Panc1 (cell line): Measurements from ENCODE around the gene RAPGEF1. TPM values are rescaled to one million over a fixed set of nuclear protein-coding genes. Genes with fewer than 3 reads are reported as not detected.

Experiments used
- ATAC-seq: fragments of 200-7000 bp; cut with Tn5 transposase; 2 replicates; pipeline ENCODE4 v1.9.1; 2020; ENCODE audit warnings: mild to moderate bottlenecking, moderate library complexity
- BruUV-seq: library from RNA; stranded (reverse); fragments of 400-500 nt; replicated peaks from 2 replicates; lab custom pipeline; 2021; lab: Mats Ljungman, UMichigan
- CTCF ChIA-PET: fragments of 300-600 bp; sonication (Branson Sonifier 250); formaldehyde crosslinking; loops from one replicate; lab custom pipeline; 2022; ENCODE audit warnings: antibody characterized with exemption; lab: Charles Lee
- POLR2A ChIA-PET: fragments of 300-600 bp; sonication (Branson Sonifier 250); formaldehyde crosslinking; loops from one replicate; lab custom pipeline; 2022; ENCODE audit warnings: antibody characterized with exemption; lab: Charles Lee
- DNase-seq: peaks from one replicate; pipeline ENCODE4 v3.0.0-alpha.2; 2010; ENCODE audit warnings: low read depth, low spot score
- H3K27ac ChIP-seq: 2 replicates; pipeline ENCODE4 v1.5.1; 2011; ENCODE audit warnings: mild to moderate bottlenecking, low read length, inconsistent platforms
- H3K27me3 ChIP-seq: fragments of 200-500 bp; sonication (Bioruptor generic); 2 replicates; pipeline ENCODE4 v1.6.0; 2014; ENCODE audit warnings: low read length, inconsistent platforms; ENCODE audit not compliant: control insufficient read depth, insufficient read depth
- H3K36me3 ChIP-seq: fragments of 200-500 bp; sonication (Bioruptor generic); 2 replicates; pipeline ENCODE4 v1.5.1; 2014; ENCODE audit warnings: inconsistent platforms, mild to moderate bottlenecking, low read length, moderate library complexity; ENCODE audit not compliant: control insufficient read depth, insufficient read depth
- H3K4me1 ChIP-seq: 2 replicates; pipeline ENCODE4 v1.5.1; 2011; ENCODE audit warnings: inconsistent platforms, mild to moderate bottlenecking, low read length, moderate library complexity; ENCODE audit not compliant: control insufficient read depth, insufficient read depth
- H3K4me3 ChIP-seq, 2 experiments: 2 replicates each; pipeline ENCODE4 v1.5.1; 2011 to 2012; ENCODE audit warnings: low read depth in 2 of 2, low read length in 2 of 2, mild to moderate bottlenecking in 2 of 2, inconsistent platforms in 1 of 2, moderate library complexity in 1 of 2
- H3K9me3 ChIP-seq: fragments of 200-500 bp; sonication (Bioruptor generic); 2 replicates; pipeline ENCODE4 v1.5.1; 2014; ENCODE audit warnings: low read depth, mild to moderate bottlenecking, inconsistent platforms, low read length, moderate library complexity; ENCODE audit not compliant: control insufficient read depth, insufficient read depth
- CTCF ChIP-seq: fragments of 450-650 bp; IDR thresholded peaks from 2 replicates; pipeline ENCODE4 v1.5.1; 2017; ENCODE audit warnings: mild to moderate bottlenecking
- POLR2AphosphoS5 ChIP-seq: IDR thresholded peaks from 2 replicates; pipeline ENCODE4 v1.6.1; 2012; ENCODE audit warnings: mild to moderate bottlenecking, low read depth, low read length, moderate library complexity
- REST ChIP-seq, 2 experiments: IDR thresholded peaks; 2 replicates each; pipeline ENCODE4 v1.6.1; 2011 to 2012; ENCODE audit warnings: low read depth in 2 of 2, control low read depth in 1 of 2, low read length in 1 of 2, mild to moderate bottlenecking in 1 of 2, moderate library complexity in 1 of 2; ENCODE audit not compliant: insufficient read depth in 1 of 2
- SIN3A ChIP-seq: IDR thresholded peaks from 2 replicates; pipeline ENCODE4 v1.6.1; 2012; ENCODE audit warnings: low read depth, mild to moderate bottlenecking, low read length, moderate library complexity, borderline replicate concordance; ENCODE audit not compliant: insufficient read depth
- TCF7L2 ChIP-seq: IDR thresholded peaks from 2 replicates; pipeline ENCODE4 v1.6.1; 2011; ENCODE audit warnings: mild to moderate bottlenecking, low read depth, low read length, inconsistent platforms
- in situ Hi-C: cut with HindIII; loops from 2 replicates; pipeline ENCODE4 v1.10.0; 2016; ENCODE audit warnings: low sequenced_read_pairs, low pct_unique_long_range_greater_than_20kb
- intact Hi-C: fragments of 100-400 bp; cut with micrococcal nuclease; formaldehyde crosslinking; loops from one replicate; pipeline ENCODE4 v1.10.0; 2022; ENCODE audit not compliant: unreplicated experiment
- total RNA-seq: library from RNA; stranded (reverse); gene quantifications from one replicate; pipeline ENCODE4 v1.2.1, GENCODE V29; 2021; ENCODE audit not compliant: unreplicated experiment

The RAPGEF1 gene
- total RNA-seq, 1 experiment from 2014 or later, result 86.8 TPM

GRCh38 chr9:131688377-131688776, 51.5 kb downstream of the RAPGEF1 start:
- CTCF ChIA-PET, result no interaction called here

GRCh38 chr9:131685753-131686706, 53.8 kb downstream of the RAPGEF1 start:
- no peaks in the 10 kb centered on the region for H3K9me3 ChIP-seq
- DNase-seq (no peak), ATAC-seq (no peak)
- BruUV-seq, result no TSS peak
- ChIA-PET CTCF (no interaction called here), POLR2A (no interaction called here)
- intact Hi-C loops, result no loop called here
- H3K27ac ChIP-seq, result no peak overlapping the region
- H3K4me1 ChIP-seq, result no peaks in the 10 kb centered on the region
- H3K27me3 ChIP-seq, result no peaks in the 10 kb centered on the region
- no peak overlapping the region for H3K4me3 ChIP-seq
- in situ Hi-C loops, result no loop called here
- H3K36me3 ChIP-seq, result no peaks in the 10 kb centered on the region
- TF ChIP-seq SIN3A, result no peak
- no peak for TF ChIP-seq CTCF
- no peak for TF ChIP-seq POLR2AphosphoS5
- no peak for TF ChIP-seq TCF7L2

More at GRCh38 chr9:131688377-131688776, 51.5 kb downstream of the RAPGEF1 start:
- no peak overlapping the region for H3K27ac ChIP-seq
- intact Hi-C loops, result no loop called here
- 0 out of 2 replicates have a peak, but pooled peaks cover 4% of the 10 kb centered on the region for H3K4me1 ChIP-seq
- ATAC-seq, result no peak
- no peaks in the 10 kb centered on the region for H3K36me3 ChIP-seq
- H3K27me3 ChIP-seq, result no peaks in the 10 kb centered on the region
- in situ Hi-C loops, result no loop called here
- POLR2A ChIA-PET, result no interaction called here
- H3K9me3 ChIP-seq, result no peaks in the 10 kb centered on the region
- BruUV-seq, result no TSS peak
- DNase-seq, result no peak
- TF ChIP-seq REST (IDR thresholded peaks at IDR 0.05; ENCODE audit: insufficient read depth in 1 of 2, low read depth in 2 of 2, low read length in 1 of 2) (no peak), CTCF (no peak), TCF7L2 (no peak), POLR2AphosphoS5 (no peak), SIN3A (no peak)
- no peak overlapping the region for H3K4me3 ChIP-seq
